Activated CD4-positive, alpha-beta T cell treated with anti-CD3 and anti-CD28 coated beads, Interleukin-2, Interleukin-6, amounts not matched to agents 100 ng/mL and 50 ng/mL, durations not matched to agents 16 hours and 8 hours (primary cell): ENCODE data around the gene ENG.
A peak's percentile ranks its signal among the peaks of the same experiment; 100 is the strongest.

Experiments
- DNase-seq: peaks from one replicate; pipeline ENCODE4 v3.0.0-alpha.2; 2020

ENG gene

GRCh38 chr9:127812011-127812410 lies 42.4 kb downstream of the ENG start:
- DNase-seq: no peak

- DNase-seq: no peak
Measured at GRCh38 chr9:127810378-127811187, 43.9 kb downstream of the ENG start.

GRCh38 chr9:127809540-127810377 lies 44.7 kb downstream of the ENG start:
- DNase-seq: no peak

- DNase-seq: no peak
Measured at GRCh38 chr9:127809002-127809539, 45.4 kb downstream of the ENG start.

GRCh38 chr9:127808347-127809001 lies 46.0 kb downstream of the ENG start:
- DNase-seq: no peak

GRCh38 chr9:127806871-127807270 lies 47.6 kb downstream of the ENG start:
- DNase-seq: no peak

GRCh38 chr9:127805620-127806019 lies 48.8 kb downstream of the ENG start:
- DNase-seq: peak; percentile 56

- DNase-seq: peak; percentile 33
Measured at GRCh38 chr9:127803507-127804352, 50.7 kb downstream of the ENG start.

GRCh38 chr9:127802576-127803443 lies 51.6 kb downstream of the ENG start, which contains the start of gene FPGS:
FPGS (plus strand) TSS chr9:127802882; CDS start chr9:127802925, 43 bp downstream.
- DNase-seq: peak; percentile 91

GRCh38 chr9:127801955-127802575 lies 52.4 kb downstream of the ENG start:
- no peak for DNase-seq

GRCh38 chr9:127796852-127797370 lies 57.5 kb downstream of the ENG start:
- no peak for DNase-seq

GRCh38 chr9:127796225-127796813 lies 58.1 kb downstream of the ENG start:
- DNase-seq: no peak

- no peak for DNase-seq
Measured at GRCh38 chr9:127794001-127794791, 60.3 kb downstream of the ENG start.

- DNase-seq: no peak
Measured at GRCh38 chr9:127793093-127793708, 61.3 kb downstream of the ENG start.

- no peak for DNase-seq
Measured at GRCh38 chr9:127792417-127793031, 61.9 kb downstream of the ENG start.

- DNase-seq: no peak
Measured at GRCh38 chr9:127791085-127791484, 63.4 kb downstream of the ENG start.

GRCh38 chr9:127790094-127790855 lies 64.2 kb downstream of the ENG start:
- no peak for DNase-seq
